ELF-1 (cell line): ENCODE data around the gene SHOX.
"Not testable (repeated sequence)": the region's sequence is repeated elsewhere in the genome, so short reads cannot be mapped to it uniquely, and the experiment has no call there.

ENCODE experiments used
- DNase-seq: peaks from one replicate; pipeline ENCODE4 v3.0.0-alpha.2; 2016; ENCODE audit warnings: low read depth, low spot score

The SHOX gene

DNA sequence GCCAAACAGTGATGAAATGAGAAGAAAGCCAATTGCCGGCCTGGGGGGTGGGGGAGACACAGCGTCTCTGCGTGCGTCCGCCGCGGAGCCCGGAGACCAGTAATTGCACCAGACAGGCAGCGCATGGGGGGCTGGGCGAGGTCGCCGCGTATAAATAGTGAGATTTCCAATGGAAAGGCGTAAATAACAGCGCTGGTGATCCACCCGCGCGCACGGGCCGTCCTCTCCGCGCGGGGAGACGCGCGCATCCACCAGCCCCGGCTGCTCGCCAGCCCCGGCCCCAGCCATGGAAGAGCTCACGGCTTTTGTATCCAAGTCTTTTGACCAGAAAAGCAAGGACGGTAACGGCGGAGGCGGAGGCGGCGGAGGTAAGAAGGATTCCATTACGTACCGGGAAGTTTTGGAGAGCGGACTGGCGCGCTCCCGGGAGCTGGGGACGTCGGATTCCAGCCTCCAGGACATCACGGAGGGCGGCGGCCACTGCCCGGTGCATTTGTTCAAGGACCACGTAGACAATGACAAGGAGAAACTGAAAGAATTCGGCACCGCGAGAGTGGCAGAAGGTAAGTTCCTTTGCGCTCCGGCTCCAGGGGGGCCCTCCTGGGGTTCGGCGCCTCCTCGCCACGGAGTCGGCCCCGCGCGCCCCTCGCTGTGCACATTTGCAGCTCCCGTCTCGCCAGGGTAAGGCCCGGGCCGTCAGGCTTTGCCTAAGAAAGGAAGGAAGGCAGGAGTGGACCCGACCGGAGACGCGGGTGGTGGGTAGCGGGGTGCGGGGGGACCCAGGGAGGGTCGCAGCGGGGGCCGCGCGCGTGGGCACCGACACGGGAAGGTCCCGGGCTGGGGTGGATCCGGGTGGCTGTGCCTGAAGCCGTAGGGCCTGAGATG lies at the start of gene SHOX:
TSS of gene SHOX (plus strand) at position 180 of the 885 bp plus-strand sequence. CDS start at position 287, 107 bp downstream.
- DNase-seq, result peak; percentile 68

DNA sequence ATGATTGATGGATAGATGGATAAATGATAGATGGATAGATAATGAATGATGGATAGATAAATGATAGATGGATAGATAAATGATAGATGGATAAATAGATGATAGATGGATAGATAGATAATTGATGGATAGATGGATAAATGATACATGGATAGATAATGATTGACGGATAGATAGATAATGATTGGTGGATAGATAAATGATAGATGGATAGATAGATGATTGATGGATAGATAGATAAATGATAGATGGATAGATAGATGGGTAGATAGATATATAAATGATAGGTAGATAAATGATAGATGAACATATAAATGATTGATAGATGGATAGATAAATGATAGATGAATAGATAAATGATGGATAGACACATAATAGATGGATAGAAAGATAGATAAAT lies 49.5 kb upstream of the SHOX start:
- no peak for DNase-seq

DNA sequence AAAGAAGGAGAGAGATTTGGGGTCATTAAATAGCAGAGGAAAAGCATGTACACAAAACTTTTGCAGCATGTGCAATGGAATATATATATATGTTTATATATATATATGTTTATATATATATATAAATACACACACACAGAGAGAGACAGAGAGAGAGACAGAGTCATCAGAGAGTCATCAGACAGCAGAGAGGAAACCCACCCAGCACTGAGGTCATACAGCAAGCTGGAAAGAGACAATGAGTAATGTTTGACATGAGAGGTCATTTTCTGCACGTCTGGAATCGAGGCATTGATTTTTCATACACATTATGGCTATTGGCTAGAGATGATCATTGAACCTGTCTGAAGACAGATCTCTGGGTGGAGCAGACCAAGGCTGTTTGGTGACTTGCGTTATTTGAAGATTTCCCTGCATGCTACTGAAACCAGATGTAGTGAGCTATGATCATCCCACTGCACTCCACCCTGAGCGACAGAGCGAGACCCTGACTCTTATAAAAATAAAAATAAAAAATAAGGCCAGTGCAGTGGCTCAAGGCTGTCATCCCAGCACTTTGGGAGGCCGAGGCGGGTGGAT lies 48.8 kb upstream of the SHOX start:
- DNase-seq, result no peak

DNA sequence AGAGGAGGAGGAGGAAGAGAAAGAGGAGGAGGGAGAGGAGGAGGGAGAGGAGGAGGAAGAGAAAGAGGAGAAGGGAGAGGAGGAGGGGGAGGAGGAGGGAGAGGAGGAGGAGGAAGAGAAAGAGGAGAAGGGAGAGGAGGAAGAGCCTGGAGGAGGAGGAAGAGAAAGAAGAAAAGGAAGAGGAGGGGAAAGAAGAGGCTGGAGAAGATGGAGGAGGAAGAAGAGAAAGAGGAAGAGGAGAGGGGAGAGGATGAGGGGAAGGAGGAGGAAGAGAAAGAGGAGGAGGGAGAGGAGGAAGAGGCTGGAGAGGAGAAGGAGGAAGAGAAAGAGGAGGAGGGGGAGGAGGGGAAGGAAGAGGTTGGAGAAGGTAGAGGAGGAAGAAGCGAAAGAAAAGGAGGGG lies 46.0 kb upstream of the SHOX start:
- no peak for DNase-seq

- no peak for DNase-seq
These were observed 45.3 kb upstream of the SHOX start for GRCh38 chrX:585115-585808.

DNA sequence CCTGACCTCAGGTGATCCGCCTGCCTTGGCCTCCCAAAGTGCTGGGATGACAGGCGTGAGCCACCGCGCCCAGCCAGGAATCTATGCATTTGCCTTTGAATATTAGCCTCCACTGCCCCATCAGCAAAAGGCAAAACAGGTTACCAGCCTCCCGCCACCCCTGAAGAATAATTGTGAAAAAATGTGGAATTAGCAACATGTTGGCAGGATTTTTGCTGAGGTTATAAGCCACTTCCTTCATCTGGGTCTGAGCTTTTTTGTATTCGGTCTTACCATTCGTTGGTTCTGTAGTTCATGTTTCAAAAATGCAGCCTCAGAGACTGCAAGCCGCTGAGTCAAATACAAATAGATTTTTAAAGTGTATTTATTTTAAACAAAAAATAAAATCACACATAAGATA lies 44.2 kb upstream of the SHOX start:
- no peak for DNase-seq

DNA sequence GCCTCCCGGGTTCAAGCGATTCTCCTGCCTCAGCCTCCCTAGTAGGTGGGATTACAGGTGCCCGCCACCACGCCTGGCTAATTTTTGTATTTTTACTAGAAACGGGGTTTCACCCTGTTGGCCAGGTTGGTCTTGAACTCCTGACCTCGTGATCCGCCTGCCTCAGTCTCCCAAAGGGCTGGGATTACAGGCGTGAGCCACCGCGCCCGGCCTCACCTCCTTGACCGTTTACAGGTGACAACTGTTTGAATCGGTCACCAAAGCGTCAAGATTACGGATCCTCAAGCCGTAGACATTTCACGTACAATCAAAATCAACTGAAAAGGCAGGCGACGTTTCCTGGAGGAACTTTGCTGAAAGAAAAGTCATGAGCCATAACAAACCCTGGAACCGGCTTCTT lies 41.3 kb upstream of the SHOX start:
- DNase-seq, result not testable (repeated sequence)

GRCh38 chrX:590693-591404 lies 39.7 kb upstream of the SHOX start:
- DNase-seq, result no peak

GRCh38 chrX:599837-600715 lies 30.5 kb upstream of the SHOX start:
- DNase-seq, result peak; percentile 43

GRCh38 chrX:603029-603428 lies 27.6 kb upstream of the SHOX start:
- not testable (repeated sequence) for DNase-seq

DNA sequence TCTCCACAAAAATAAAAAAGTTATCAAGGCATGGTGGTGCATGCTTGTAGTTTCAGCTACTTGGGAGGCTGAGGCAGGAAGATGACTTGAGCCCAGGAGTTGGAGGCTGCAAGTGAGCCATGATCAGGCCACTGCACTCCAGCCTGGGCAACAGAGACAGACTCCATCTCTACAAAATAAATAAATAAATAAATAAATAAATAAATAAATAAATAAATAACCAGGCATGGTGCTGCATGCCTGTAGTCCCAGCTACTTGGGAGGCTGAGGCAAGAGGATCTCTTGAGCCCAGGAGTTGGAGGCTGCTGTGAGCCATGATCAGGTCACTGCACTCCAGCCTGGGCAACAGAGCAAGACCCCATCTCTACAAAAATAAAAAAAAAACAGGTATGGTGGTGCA lies 26.0 kb upstream of the SHOX start:
- DNase-seq, result not testable (repeated sequence)

DNA sequence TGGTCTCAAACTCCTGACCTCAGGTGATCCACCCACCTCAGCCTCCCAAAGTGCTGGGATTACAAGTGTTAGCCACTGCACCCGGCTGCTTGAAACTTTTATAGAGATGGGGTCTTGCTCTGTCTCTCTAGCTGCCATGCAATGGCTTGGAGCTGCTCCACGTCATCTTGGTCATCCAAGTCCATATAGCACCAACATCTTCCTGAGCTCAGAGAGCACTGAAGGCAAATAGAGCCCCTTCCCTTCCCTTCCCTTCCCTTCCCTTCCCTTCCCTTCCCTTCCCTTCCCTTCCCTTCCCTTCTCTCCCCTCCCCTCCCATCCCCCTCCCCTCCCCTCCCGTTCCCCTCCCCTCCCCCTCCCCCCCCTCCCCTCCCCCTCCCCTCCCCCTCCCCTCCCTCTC lies 22.5 kb upstream of the SHOX start:
- not testable (repeated sequence) for DNase-seq

- no peak for DNase-seq
These were observed 16.5 kb upstream of the SHOX start for GRCh38 chrX:614136-614535.

DNA sequence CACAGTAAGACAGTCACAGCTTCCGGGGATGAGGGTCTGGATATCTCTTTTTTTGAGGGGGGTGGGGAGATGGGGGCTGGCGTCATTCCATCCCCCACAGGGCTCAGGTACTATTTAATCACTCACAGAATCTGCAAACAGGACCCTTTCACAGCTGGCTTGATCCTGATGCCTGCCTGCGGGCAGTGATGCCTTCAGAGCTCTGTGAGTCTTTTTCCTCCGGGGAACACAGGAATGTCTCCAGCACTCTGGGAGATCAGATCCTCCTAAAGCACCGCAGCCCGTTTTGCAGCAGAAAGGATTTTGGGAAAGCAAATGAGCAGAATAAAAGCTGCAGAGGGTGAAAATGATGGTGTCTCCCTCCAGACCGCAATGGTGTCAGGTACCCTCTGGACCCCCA lies 13.2 kb upstream of the SHOX start:
- DNase-seq, result peak; percentile 55

DNA sequence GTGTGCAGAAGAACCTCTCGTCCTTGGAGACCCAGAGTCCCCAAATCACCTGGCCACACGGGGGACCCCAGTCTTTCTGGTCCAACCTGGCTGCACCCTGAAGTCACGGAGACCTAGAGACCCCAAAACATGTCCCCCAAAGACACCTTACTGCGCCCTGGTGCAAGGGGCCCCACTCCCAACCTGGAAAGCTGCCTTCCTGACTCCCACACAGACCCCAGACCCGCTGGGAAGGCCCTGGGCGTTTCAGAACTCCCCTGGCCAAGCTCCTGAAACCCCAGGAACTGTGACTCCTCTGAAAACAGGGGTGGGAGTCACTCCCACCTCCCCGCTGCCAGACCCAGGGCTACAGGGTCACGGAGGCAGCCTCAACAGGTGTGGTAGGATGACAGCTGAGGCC lies 12.7 kb upstream of the SHOX start:
- no peak for DNase-seq

GRCh38 chrX:618304-618703 lies 12.3 kb upstream of the SHOX start:
- not testable (repeated sequence) for DNase-seq

GRCh38 chrX:618761-619450 lies 11.7 kb upstream of the SHOX start:
- DNase-seq, result no peak

DNA sequence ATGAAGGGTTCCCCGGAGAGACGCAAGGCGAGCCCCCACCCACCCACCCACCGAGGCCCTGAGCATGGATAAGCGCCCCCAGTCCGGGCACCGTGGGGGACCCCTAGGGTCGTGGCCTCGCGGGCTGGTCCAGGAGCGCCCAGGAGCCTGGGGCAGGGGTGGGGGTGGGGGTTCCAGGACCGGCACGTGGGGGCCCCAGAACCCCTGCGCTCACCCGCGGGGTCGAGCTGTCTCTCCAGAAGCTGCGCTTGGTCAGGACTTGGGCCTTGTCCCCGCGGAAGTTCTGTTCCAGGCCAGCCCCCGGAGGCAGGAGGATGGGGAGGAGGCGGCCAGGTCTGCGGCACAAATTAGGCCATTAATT lies 11.2 kb upstream of the SHOX start:
- DNase-seq, result no peak

DNA sequence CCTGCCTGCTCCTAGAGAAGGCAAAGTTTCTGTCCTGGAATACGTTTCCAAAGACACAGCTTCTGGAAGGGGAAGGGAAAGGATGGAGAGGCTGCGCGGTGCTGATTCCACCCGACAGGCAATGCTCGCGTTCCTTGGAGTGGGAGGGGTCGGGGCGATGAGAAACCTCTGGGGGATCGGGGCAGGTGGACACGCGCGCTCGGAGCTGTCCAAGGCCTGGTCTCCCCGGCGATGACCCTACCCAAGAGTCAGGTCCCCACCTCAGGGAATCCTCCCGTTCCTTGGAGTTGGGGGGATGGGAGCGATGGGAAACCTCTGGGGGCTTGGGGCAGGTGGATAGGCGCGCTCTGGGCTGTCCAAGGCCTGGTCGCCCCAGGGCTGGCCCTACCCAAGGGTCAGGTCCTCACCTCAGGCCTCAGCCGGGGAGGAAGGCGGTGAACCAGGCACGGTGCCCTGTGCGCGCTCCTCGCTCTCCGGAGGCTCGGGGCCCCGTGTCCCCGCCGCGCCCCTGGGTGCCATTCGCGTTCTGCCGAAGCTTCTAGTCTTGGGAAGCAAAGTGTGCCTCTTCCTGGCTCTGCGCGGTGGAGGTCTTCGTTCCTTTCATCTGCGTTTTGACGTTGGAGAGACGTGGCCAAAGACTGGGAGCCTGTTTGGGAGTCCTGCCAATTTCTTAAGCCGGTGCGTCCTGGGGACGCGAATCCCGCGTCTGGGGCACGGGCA lies 10.6 kb upstream of the SHOX start:
- no peak for DNase-seq
